IMR-90 (cell line): ENCODE results near the gene PLEKHH1. TPM values are rescaled to one million over a fixed set of nuclear protein-coding genes. Genes with fewer than 3 reads are reported as not detected.

Experiments used
- ATAC-seq: fragments of 200-7000 bp; cut with Tn5 transposase; 2 replicates; pipeline ENCODE4 v1.9.1; 2020; ENCODE audit warnings: low read depth, mild to moderate bottlenecking, moderate library complexity
- BruUV-seq: library from RNA; stranded (reverse); fragments of 400-500 nt; replicated peaks from 2 replicates; lab custom pipeline; 2021; lab: Mats Ljungman, UMichigan
- CTCF ChIA-PET: fragments of 300-600 bp; formaldehyde crosslinking; extraction: SDS; loops from one replicate; lab custom pipeline; 2021; ENCODE audit warnings: antibody characterized with exemption; lab: Yijun Ruan, JAX
- POLR2A ChIA-PET: fragments of 300-600 bp; sonication (Branson Sonifier 250); formaldehyde crosslinking; loops from one replicate; lab custom pipeline; 2022; ENCODE audit warnings: antibody characterized with exemption; ENCODE audit not compliant: unreplicated experiment; lab: Charles Lee
- DNase-seq: peaks from one replicate; pipeline ENCODE4 v3.0.0; 2013
- H2AFZ ChIP-seq: replicated peaks from 2 replicates; pipeline ENCODE3; 2013; ENCODE audit warnings: low read length, mild to moderate bottlenecking; ENCODE audit not compliant: poor library complexity
- H2AK5ac ChIP-seq: 2 replicates; pipeline ENCODE4 v1.6.1; 2013; ENCODE audit warnings: low read depth, low read length, inconsistent platforms
- H2AK9ac ChIP-seq: replicated peaks from 2 replicates; pipeline ENCODE3; 2013; ENCODE audit warnings: mild to moderate bottlenecking, low read depth, low read length, moderate library complexity; ENCODE audit not compliant: poor library complexity
- H2BK120ac ChIP-seq: 2 replicates; pipeline ENCODE4 v1.6.1; 2013; ENCODE audit warnings: low read depth, low read length, inconsistent platforms
- H2BK15ac ChIP-seq: 3 replicates; pipeline ENCODE4 v1.6.1; 2013; ENCODE audit warnings: low read depth, low read length, inconsistent platforms
- H2BK20ac ChIP-seq: 2 replicates; pipeline ENCODE4 v1.6.1; 2013; ENCODE audit warnings: low read depth, mild to moderate bottlenecking, inconsistent platforms, low read length, moderate library complexity
- H2BK5ac ChIP-seq: 2 replicates; pipeline ENCODE4 v1.6.1; 2013; ENCODE audit warnings: mild to moderate bottlenecking, low read depth, low read length, inconsistent platforms; ENCODE audit not compliant: poor library complexity, severe bottlenecking
- H3K14ac ChIP-seq: replicated peaks from 2 replicates; pipeline ENCODE4 v1.6.1; 2013; ENCODE audit warnings: low read depth, low read length, inconsistent platforms
- H3K18ac ChIP-seq: 2 replicates; pipeline ENCODE4 v1.6.1; 2013; ENCODE audit warnings: low read depth, low read length, control low read depth
- H3K23ac ChIP-seq: 2 replicates; pipeline ENCODE4 v1.6.1; 2013; ENCODE audit warnings: low read depth, low read length, inconsistent platforms
- H3K27ac ChIP-seq: 2 replicates; pipeline ENCODE4 v1.5.1; 2013; ENCODE audit warnings: mild to moderate bottlenecking, control low read depth, low read length; ENCODE audit not compliant: insufficient read depth
- H3K27me3 ChIP-seq: 2 replicates; pipeline ENCODE4 v1.6.1; 2013; ENCODE audit warnings: low read length; ENCODE audit not compliant: control insufficient read depth, insufficient read depth
- H3K36me3 ChIP-seq: 2 replicates; pipeline ENCODE4 v1.6.1; 2013; ENCODE audit warnings: low read length, mixed read lengths; ENCODE audit not compliant: control insufficient read depth, insufficient read depth
- H3K4ac ChIP-seq: 2 replicates; pipeline ENCODE4 v1.6.1; 2013; ENCODE audit warnings: low read depth, low read length, inconsistent platforms
- H3K4me1 ChIP-seq: 2 replicates; pipeline ENCODE4 v1.6.1; 2013; ENCODE audit warnings: low read length, mixed read lengths; ENCODE audit not compliant: control insufficient read depth, insufficient read depth
- H3K4me2 ChIP-seq: 2 replicates; pipeline ENCODE4 v1.6.1; 2013; ENCODE audit warnings: low read depth, mild to moderate bottlenecking, control low read depth, low read length, moderate library complexity
- H3K4me3 ChIP-seq: 2 replicates; pipeline ENCODE4 v1.5.1; 2013; ENCODE audit warnings: low read depth, mild to moderate bottlenecking, control low read depth, low read length, moderate library complexity; ENCODE audit not compliant: insufficient read depth
- H3K56ac ChIP-seq: 2 replicates; pipeline ENCODE4 v1.6.1; 2013; ENCODE audit warnings: low read length, inconsistent platforms; ENCODE audit not compliant: insufficient read depth; ENCODE audit errors: extremely low read depth
- H3K79me1 ChIP-seq, 2 experiments: 2 replicates each; pipeline ENCODE4 v1.6.1; 2013; ENCODE audit warnings: low read length in 2 of 2, inconsistent platforms in 1 of 2, low read depth in 1 of 2
- H3K9ac ChIP-seq: 2 replicates; pipeline ENCODE4 v1.6.1; 2013; ENCODE audit warnings: low read depth, low read length, control low read depth
- H3K9me1 ChIP-seq: 2 replicates; pipeline ENCODE4 v1.6.1; 2013; ENCODE audit warnings: low read length, inconsistent platforms; ENCODE audit not compliant: insufficient read depth
- H3K9me3 ChIP-seq: 2 replicates; pipeline ENCODE4 v1.6.1; 2013; ENCODE audit warnings: low read length; ENCODE audit not compliant: control insufficient read depth, insufficient read depth
- H4K20me1 ChIP-seq: 2 replicates; pipeline ENCODE4 v1.6.1; 2013; ENCODE audit warnings: low read length, inconsistent platforms; ENCODE audit not compliant: insufficient read depth
- H4K5ac ChIP-seq: 2 replicates; pipeline ENCODE4 v1.6.1; 2013; ENCODE audit warnings: mild to moderate bottlenecking, low read depth, low read length, control low read depth
- H4K8ac ChIP-seq, 2 experiments: 2 replicates each; pipeline ENCODE4 v1.6.1; 2013; ENCODE audit warnings: low read depth in 2 of 2, low read length in 2 of 2, control low read depth in 1 of 2, inconsistent platforms in 1 of 2
- H4K91ac ChIP-seq: 2 replicates; pipeline ENCODE4 v1.6.1; 2013; ENCODE audit warnings: low read depth, low read length, inconsistent platforms; ENCODE audit not compliant: insufficient read depth
- RCOR1 ChIP-seq: IDR thresholded peaks from 2 replicates; pipeline ENCODE4 v1.6.1; 2012; ENCODE audit warnings: mild to moderate bottlenecking, low read length, improper control_type of control experiment; ENCODE audit not compliant: insufficient replicate concordance
- USF2 ChIP-seq: fragments of 150-350 bp; IDR thresholded peaks from 2 replicates; pipeline ENCODE4 v1.6.1; 2017; ENCODE audit warnings: mild to moderate bottlenecking, antibody characterized with exemption, low read length, low read depth
- dilution Hi-C: fragments of 300-500 bp; cut with HindIII; formaldehyde crosslinking; loops from one replicate; pipeline ENCODE4 v1.14.3; 2018; ENCODE audit warnings: low sequenced_read_pairs; ENCODE audit not compliant: unreplicated experiment
- in situ Hi-C: fragments of 300-500 bp; cut with MboI; formaldehyde crosslinking; loops from 3 replicates; pipeline ENCODE4 v1.14.3; 2019; ENCODE audit warnings: low sequenced_read_pairs, inconsistent platforms, mixed read lengths
- intact Hi-C: fragments of 100-400 bp; cut with micrococcal nuclease; formaldehyde crosslinking; loops from 2 replicates; pipeline ENCODE4 v1.10.0; 2022
- polyA plus RNA-seq, 3 experiments: library from polyadenylated mRNA; depleted of rRNA; stranded (reverse); fragments of >200 nt; gene quantifications; 2 replicates each; pipeline ENCODE4 v1.2.3, GENCODE V29; 2012; ENCODE audit warnings: low replicate concordance in 1 of 3
- total RNA-seq: library from RNA; depleted of rRNA; stranded (reverse); fragments of >200 nt; gene quantifications from 2 replicates; pipeline ENCODE4 v1.2.3, GENCODE V29; 2012

PLEKHH1 gene
- total and polyA plus RNA-seq, 2 of the 4 experiments (the other 2 are of a cell fraction) = under 0.01 to 0.34 TPM

- intact Hi-C loops = no loop called here
- no peak overlapping the region for H3K56ac ChIP-seq
- no peak overlapping the region for H2AK5ac ChIP-seq
- no peak for ATAC-seq
- no peak overlapping the region for H4K5ac ChIP-seq
- no peaks in the 10 kb centered on the region for H3K9me3 ChIP-seq
- H2BK5ac ChIP-seq = no peak overlapping the region
- no peak overlapping the region for H3K4me2 ChIP-seq
- ChIA-PET POLR2A (no interaction called here), CTCF (no interaction called here)
- H2BK15ac ChIP-seq = no peak overlapping the region
- H3K4me3 ChIP-seq = no peak overlapping the region
- H2AFZ ChIP-seq = no peak overlapping the region
- in situ Hi-C loops = no loop called here
- peaks cover 3% of the 10 kb centered on the region; the same call in 1 of the 2 replicates for H3K4me1 ChIP-seq
- no peak overlapping the region for H4K8ac ChIP-seq
- TF ChIP-seq RCOR1 = no peak
- no peak for TF ChIP-seq USF2
- H3K4ac ChIP-seq = no peak overlapping the region
- no peak overlapping the region for H3K18ac ChIP-seq
- no peaks in the 10 kb centered on the region for H4K20me1 ChIP-seq
- H2BK120ac ChIP-seq = no peak overlapping the region
- H4K91ac ChIP-seq = no peak overlapping the region
- H3K79me1 ChIP-seq = no peaks in the 10 kb centered on the region
- no peak overlapping the region for H3K27ac ChIP-seq
- dilution Hi-C loops = no loop called here
- no peak overlapping the region for H2BK20ac ChIP-seq
- no peak for DNase-seq
- no peaks in the 10 kb centered on the region; the same call in 1 of the 2 replicates for H3K9me1 ChIP-seq
- H3K14ac ChIP-seq = no peak overlapping the region
- no peak overlapping the region for H3K23ac ChIP-seq
- no TSS peak for BruUV-seq
- H2AK9ac ChIP-seq = no peak overlapping the region
- H3K9ac ChIP-seq = no peak overlapping the region
- no peaks in the 10 kb centered on the region for H3K36me3 ChIP-seq
- peaks cover 2% of the 10 kb centered on the region for H3K27me3 ChIP-seq
These were observed 94.4 kb downstream of the PLEKHH1 start for GRCh38 chr14:67627519-67627918.
